IMR-90 (cell line): Measurements from ENCODE around the gene PEX16. TPM values are rescaled to one million over a fixed set of nuclear protein-coding genes. Genes with fewer than 3 reads are reported as not detected.

Experiments
- ATAC-seq: fragments of 200-7000 bp; cut with Tn5 transposase; 2 replicates; pipeline ENCODE4 v1.9.1; 2020; ENCODE audit warnings: low read depth, mild to moderate bottlenecking, moderate library complexity
- BruUV-seq: library from RNA; stranded (reverse); fragments of 400-500 nt; replicated peaks from 2 replicates; lab custom pipeline; 2021; lab: Mats Ljungman, UMichigan
- CTCF ChIA-PET: fragments of 300-600 bp; formaldehyde crosslinking; extraction: SDS; loops from one replicate; lab custom pipeline; 2021; ENCODE audit warnings: antibody characterized with exemption; lab: Yijun Ruan, JAX
- POLR2A ChIA-PET: fragments of 300-600 bp; sonication (Branson Sonifier 250); formaldehyde crosslinking; loops from one replicate; lab custom pipeline; 2022; ENCODE audit warnings: antibody characterized with exemption; ENCODE audit not compliant: unreplicated experiment; lab: Charles Lee
- DNase-seq: peaks from one replicate; pipeline ENCODE4 v3.0.0; 2013
- H2AFZ ChIP-seq: replicated peaks from 2 replicates; pipeline ENCODE3; 2013; ENCODE audit warnings: low read length, mild to moderate bottlenecking; ENCODE audit not compliant: poor library complexity
- H2AK5ac ChIP-seq: 2 replicates; pipeline ENCODE4 v1.6.1; 2013; ENCODE audit warnings: low read depth, low read length, inconsistent platforms
- H2AK9ac ChIP-seq: replicated peaks from 2 replicates; pipeline ENCODE3; 2013; ENCODE audit warnings: mild to moderate bottlenecking, low read depth, low read length, moderate library complexity; ENCODE audit not compliant: poor library complexity
- H2BK120ac ChIP-seq: 2 replicates; pipeline ENCODE4 v1.6.1; 2013; ENCODE audit warnings: low read depth, low read length, inconsistent platforms
- H2BK15ac ChIP-seq: 3 replicates; pipeline ENCODE4 v1.6.1; 2013; ENCODE audit warnings: low read depth, low read length, inconsistent platforms
- H2BK20ac ChIP-seq: 2 replicates; pipeline ENCODE4 v1.6.1; 2013; ENCODE audit warnings: low read depth, mild to moderate bottlenecking, inconsistent platforms, low read length, moderate library complexity
- H2BK5ac ChIP-seq: 2 replicates; pipeline ENCODE4 v1.6.1; 2013; ENCODE audit warnings: mild to moderate bottlenecking, low read depth, low read length, inconsistent platforms; ENCODE audit not compliant: poor library complexity, severe bottlenecking
- H3K14ac ChIP-seq: replicated peaks from 2 replicates; pipeline ENCODE4 v1.6.1; 2013; ENCODE audit warnings: low read depth, low read length, inconsistent platforms
- H3K18ac ChIP-seq: 2 replicates; pipeline ENCODE4 v1.6.1; 2013; ENCODE audit warnings: low read depth, low read length, control low read depth
- H3K23ac ChIP-seq: 2 replicates; pipeline ENCODE4 v1.6.1; 2013; ENCODE audit warnings: low read depth, low read length, inconsistent platforms
- H3K27ac ChIP-seq: 2 replicates; pipeline ENCODE4 v1.5.1; 2013; ENCODE audit warnings: mild to moderate bottlenecking, control low read depth, low read length; ENCODE audit not compliant: insufficient read depth
- H3K27me3 ChIP-seq: 2 replicates; pipeline ENCODE4 v1.6.1; 2013; ENCODE audit warnings: low read length; ENCODE audit not compliant: control insufficient read depth, insufficient read depth
- H3K36me3 ChIP-seq: 2 replicates; pipeline ENCODE4 v1.6.1; 2013; ENCODE audit warnings: low read length, mixed read lengths; ENCODE audit not compliant: control insufficient read depth, insufficient read depth
- H3K4ac ChIP-seq: 2 replicates; pipeline ENCODE4 v1.6.1; 2013; ENCODE audit warnings: low read depth, low read length, inconsistent platforms
- H3K4me1 ChIP-seq: 2 replicates; pipeline ENCODE4 v1.6.1; 2013; ENCODE audit warnings: low read length, mixed read lengths; ENCODE audit not compliant: control insufficient read depth, insufficient read depth
- H3K4me2 ChIP-seq: 2 replicates; pipeline ENCODE4 v1.6.1; 2013; ENCODE audit warnings: low read depth, mild to moderate bottlenecking, control low read depth, low read length, moderate library complexity
- H3K4me3 ChIP-seq: 2 replicates; pipeline ENCODE4 v1.5.1; 2013; ENCODE audit warnings: low read depth, mild to moderate bottlenecking, control low read depth, low read length, moderate library complexity; ENCODE audit not compliant: insufficient read depth
- H3K56ac ChIP-seq: 2 replicates; pipeline ENCODE4 v1.6.1; 2013; ENCODE audit warnings: low read length, inconsistent platforms; ENCODE audit not compliant: insufficient read depth; ENCODE audit errors: extremely low read depth
- H3K79me1 ChIP-seq, 2 experiments: 2 replicates each; pipeline ENCODE4 v1.6.1; 2013; ENCODE audit warnings: low read length in 2 of 2, inconsistent platforms in 1 of 2, low read depth in 1 of 2
- H3K9ac ChIP-seq: 2 replicates; pipeline ENCODE4 v1.6.1; 2013; ENCODE audit warnings: low read depth, low read length, control low read depth
- H3K9me1 ChIP-seq: 2 replicates; pipeline ENCODE4 v1.6.1; 2013; ENCODE audit warnings: low read length, inconsistent platforms; ENCODE audit not compliant: insufficient read depth
- H3K9me3 ChIP-seq: 2 replicates; pipeline ENCODE4 v1.6.1; 2013; ENCODE audit warnings: low read length; ENCODE audit not compliant: control insufficient read depth, insufficient read depth
- H4K20me1 ChIP-seq: 2 replicates; pipeline ENCODE4 v1.6.1; 2013; ENCODE audit warnings: low read length, inconsistent platforms; ENCODE audit not compliant: insufficient read depth
- H4K5ac ChIP-seq: 2 replicates; pipeline ENCODE4 v1.6.1; 2013; ENCODE audit warnings: mild to moderate bottlenecking, low read depth, low read length, control low read depth
- H4K8ac ChIP-seq, 2 experiments: 2 replicates each; pipeline ENCODE4 v1.6.1; 2013; ENCODE audit warnings: low read depth in 2 of 2, low read length in 2 of 2, control low read depth in 1 of 2, inconsistent platforms in 1 of 2
- H4K91ac ChIP-seq: 2 replicates; pipeline ENCODE4 v1.6.1; 2013; ENCODE audit warnings: low read depth, low read length, inconsistent platforms; ENCODE audit not compliant: insufficient read depth
- BHLHE40 ChIP-seq: fragments of 150-350 bp; IDR thresholded peaks from 2 replicates; pipeline ENCODE4 v1.6.1; 2016; ENCODE audit warnings: mild to moderate bottlenecking, low read depth, low read length
- CEBPB ChIP-seq: IDR thresholded peaks from 2 replicates; pipeline ENCODE4 v1.6.1; 2012; ENCODE audit warnings: low read depth, low read length, improper control_type of control experiment
- CHD1 ChIP-seq: IDR thresholded peaks from 2 replicates; pipeline ENCODE4 v1.6.1; 2012; ENCODE audit warnings: low read depth, low read length, improper control_type of control experiment
- CTCF ChIP-seq: conservative IDR thresholded peaks from 2 replicates; pipeline ENCODE4 v1.5.1; 2012; ENCODE audit warnings: mild to moderate bottlenecking, low read depth, low read length, improper control_type of control experiment
- ELK1 ChIP-seq: fragments of 150-350 bp; IDR thresholded peaks from 2 replicates; pipeline ENCODE4 v1.6.1; 2016; ENCODE audit warnings: low read depth, mild to moderate bottlenecking, low read length, moderate library complexity, borderline replicate concordance
- FOS ChIP-seq: fragments of 150-350 bp; IDR thresholded peaks from 2 replicates; pipeline ENCODE4 v1.6.1; 2016; ENCODE audit warnings: low read depth, low read length
- MAFK ChIP-seq: IDR thresholded peaks from 2 replicates; pipeline ENCODE4 v1.6.1; 2012; ENCODE audit warnings: low read depth, low read length, improper control_type of control experiment
- MXI1 ChIP-seq: IDR thresholded peaks from 2 replicates; pipeline ENCODE4 v1.6.1; 2012; ENCODE audit warnings: low read depth, mild to moderate bottlenecking, low read length, moderate library complexity, borderline replicate concordance
- NFE2L2 ChIP-seq: fragments of 150-350 bp; IDR thresholded peaks from 2 replicates; pipeline ENCODE4 v1.6.1; 2016; ENCODE audit warnings: low read depth, mild to moderate bottlenecking, low read length
- POLR2A ChIP-seq: IDR thresholded peaks from 2 replicates; pipeline ENCODE4 v1.6.1; 2012; ENCODE audit warnings: mild to moderate bottlenecking, low read depth, low read length
- RAD21 ChIP-seq: IDR thresholded peaks from 2 replicates; pipeline ENCODE4 v1.6.1; 2012; ENCODE audit warnings: low read length, improper control_type of control experiment
- RCOR1 ChIP-seq: IDR thresholded peaks from 2 replicates; pipeline ENCODE4 v1.6.1; 2012; ENCODE audit warnings: mild to moderate bottlenecking, low read length, improper control_type of control experiment; ENCODE audit not compliant: insufficient replicate concordance
- RFX5 ChIP-seq: IDR thresholded peaks from 2 replicates; pipeline ENCODE4 v1.8.0; 2012; ENCODE audit warnings: low read depth, mild to moderate bottlenecking, low read length, moderate library complexity
- SMC3 ChIP-seq: fragments of 150-350 bp; IDR thresholded peaks from 2 replicates; pipeline ENCODE4 v1.6.1; 2016; ENCODE audit warnings: low read depth, mild to moderate bottlenecking, antibody characterized with exemption, low read length, moderate library complexity
- WGBS, 2 experiments: methylation state at CpG; one replicate each; pipeline versions ENCODE4 v1.1.5 to v1.1.7; 2013; ENCODE audit warnings: missing lambda C conversion rate in 2 of 2; ENCODE audit not compliant: insufficient read length in 1 of 2; ENCODE audit errors: extremely low coverage in 2 of 2; 5-methylcytosine and 5-hydroxymethylcytosine counted together
- dilution Hi-C: fragments of 300-500 bp; cut with HindIII; formaldehyde crosslinking; loops from one replicate; pipeline ENCODE4 v1.14.3; 2018; ENCODE audit warnings: low sequenced_read_pairs; ENCODE audit not compliant: unreplicated experiment
- in situ Hi-C: fragments of 300-500 bp; cut with MboI; formaldehyde crosslinking; loops from 3 replicates; pipeline ENCODE4 v1.14.3; 2019; ENCODE audit warnings: low sequenced_read_pairs, inconsistent platforms, mixed read lengths
- intact Hi-C: fragments of 100-400 bp; cut with micrococcal nuclease; formaldehyde crosslinking; loops from 2 replicates; pipeline ENCODE4 v1.10.0; 2022
- polyA plus RNA-seq, 3 experiments: library from polyadenylated mRNA; depleted of rRNA; stranded (reverse); fragments of >200 nt; gene quantifications; 2 replicates each; pipeline ENCODE4 v1.2.3, GENCODE V29; 2012; ENCODE audit warnings: low replicate concordance in 1 of 3
- total RNA-seq: library from RNA; depleted of rRNA; stranded (reverse); fragments of >200 nt; gene quantifications from 2 replicates; pipeline ENCODE4 v1.2.3, GENCODE V29; 2012
- TF ChIP-seq, protein P1 (sequence below): fragments of 150-350 bp; IDR thresholded peaks from 2 replicates; pipeline ENCODE4 v1.6.1; 2017; ENCODE audit warnings: mild to moderate bottlenecking, antibody characterized with exemption, low read length, low read depth

The PEX16 gene
- total and polyA plus RNA-seq, 2 of the 4 experiments (the other 2 are of a cell fraction): 17.9 to 23.3 TPM

GRCh38 chr11:45930031-45930794, 12.5 kb upstream of the PEX16 start:
- Histone ChIP-seq H2BK5ac (no peak overlapping the region), H3K4me2 (no peak overlapping the region), H3K9ac (no peak overlapping the region), H3K4me1 (no peaks in the 10 kb centered on the region; the same call in 1 of the 2 replicates), H3K4ac (no peak overlapping the region), H3K79me1 (no peaks in the 10 kb centered on the region), H2BK120ac (no peak overlapping the region), H2AFZ (no peak overlapping the region), H3K56ac (no peak overlapping the region), H2AK5ac (no peak overlapping the region), H3K23ac (no peak overlapping the region), H4K5ac (no peak overlapping the region), H4K91ac (no peak overlapping the region), H2BK20ac (no peak overlapping the region), H3K36me3 (peaks cover 32% of the 10 kb centered on the region), H3K27me3 (peaks cover 11% of the 10 kb centered on the region), H3K18ac (no peak overlapping the region), H3K27ac (no peak overlapping the region), H4K20me1 (peaks cover 7% of the 10 kb centered on the region; the same call in 1 of the 2 replicates), H4K8ac (no peak overlapping the region), H3K9me1 (no peaks in the 10 kb centered on the region), H2AK9ac (peak overlapping the region; percentile 79), H3K9me3 (no peaks in the 10 kb centered on the region), H2BK15ac (no peak overlapping the region), H3K4me3 (no peak overlapping the region), H3K14ac (no peak overlapping the region)
- no TSS peak for BruUV-seq
- dilution Hi-C loops (no loop called here), in situ Hi-C loops (no loop called here), intact Hi-C loops (no loop called here)
- no peak for DNase-seq
- TF ChIP-seq RAD21 (no peak), SMC3 (no peak), MAFK (no peak), RCOR1 (no peak), POLR2A (no peak), MXI1 (no peak), CHD1 (no peak), CEBPB (no peak), CTCF (no peak), BHLHE40 (no peak), ELK1 (no peak), NFE2L2 (no peak), RFX5 (no peak), FOS (no peak)
- TF ChIP-seq, protein P1, sequence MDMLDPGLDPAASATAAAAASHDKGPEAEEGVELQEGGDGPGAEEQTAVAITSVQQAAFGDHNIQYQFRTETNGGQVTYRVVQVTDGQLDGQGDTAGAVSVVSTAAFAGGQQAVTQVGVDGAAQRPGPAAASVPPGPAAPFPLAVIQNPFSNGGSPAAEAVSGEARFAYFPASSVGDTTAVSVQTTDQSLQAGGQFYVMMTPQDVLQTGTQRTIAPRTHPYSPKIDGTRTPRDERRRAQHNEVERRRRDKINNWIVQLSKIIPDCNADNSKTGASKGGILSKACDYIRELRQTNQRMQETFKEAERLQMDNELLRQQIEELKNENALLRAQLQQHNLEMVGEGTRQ: no peak
- ATAC-seq: no peak
- POLR2A ChIA-PET: no interaction called here
- WGBS, 2 experiments: 77% methylated on average over 7 of the region's 14 CpGs; no CpG with 5 or more reads in 1 of the 2 experiments
- CTCF ChIA-PET: interaction anchor here (1.2 kb wide), 1 partner anchor 12 kb away, joined by 3 read pairs; no protein-coding TSS in a partner anchor
